GM21367 (cell line): Measurements from ENCODE around the gene RRAD.
A peak's percentile ranks its signal among the peaks of the same experiment; 100 is the strongest.
"Not testable (repeated sequence)": the region's sequence is repeated elsewhere in the genome, so short reads cannot be mapped to it uniquely, and the experiment has no call there.

Source experiments
- ATAC-seq: cut with Tn5 transposase; IDR thresholded peaks from one replicate; pipeline ENCODE4 v1.9.1; 2021; ENCODE audit not compliant: unreplicated experiment

Gene RRAD

DNA sequence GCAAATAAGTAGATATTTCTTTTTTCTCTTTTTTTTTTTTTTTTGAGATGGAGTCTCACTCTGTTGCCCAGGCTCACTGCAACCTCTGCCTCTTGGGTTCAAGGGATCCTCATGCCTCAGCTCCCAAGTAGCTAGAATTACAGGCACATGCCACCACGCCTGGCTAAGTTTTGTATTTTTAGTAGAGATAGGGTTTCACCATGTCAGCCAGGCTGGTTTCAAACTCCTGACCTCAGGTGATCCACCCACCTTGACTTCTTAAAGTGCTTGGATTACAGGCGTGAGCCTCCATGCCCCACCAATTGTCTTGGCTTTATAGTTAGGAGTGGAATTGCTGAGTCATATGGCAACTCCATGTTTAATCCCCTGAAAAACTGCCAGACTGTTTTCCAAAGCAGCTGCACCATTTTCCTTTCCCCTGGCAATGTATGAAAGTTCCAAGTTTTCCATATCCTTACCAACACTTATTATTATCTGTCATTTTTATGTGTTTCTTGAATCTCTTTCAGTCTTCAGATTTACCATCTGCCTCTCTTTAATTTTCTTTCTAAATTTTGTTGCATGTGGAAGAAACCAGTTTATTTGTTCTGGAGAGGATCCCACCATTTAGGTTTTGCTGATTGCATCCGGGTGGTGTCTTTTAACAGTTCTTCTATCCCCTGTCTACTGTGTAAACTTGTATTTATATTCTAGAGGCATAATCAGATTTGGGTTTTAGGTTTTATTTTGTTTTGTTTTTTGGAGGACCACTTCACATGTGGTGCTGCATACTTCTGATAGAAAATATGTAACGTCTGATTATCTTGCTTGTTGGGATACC is 25.8 kb upstream of the RRAD start:
- no peak for ATAC-seq

DNA sequence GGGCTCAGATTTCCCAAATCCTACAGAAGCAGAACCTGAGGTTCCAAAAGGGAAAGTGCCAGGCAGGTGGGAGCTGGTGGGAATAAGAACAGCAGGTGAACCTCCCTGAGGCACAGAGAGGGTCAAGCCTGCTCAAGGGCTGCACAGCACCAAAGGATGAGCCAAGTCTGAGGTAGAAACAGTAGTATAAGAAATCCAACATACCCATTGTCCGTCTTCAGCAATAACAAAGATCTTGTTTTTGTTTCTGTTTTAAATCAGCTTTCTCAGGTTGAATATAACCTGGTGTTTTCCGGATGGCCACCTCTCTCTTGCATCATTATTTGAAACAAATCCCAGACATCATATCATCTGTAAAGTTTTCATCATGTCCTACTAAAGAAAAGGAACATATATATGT is 25.1 kb upstream of the RRAD start:
- ATAC-seq = no peak

DNA sequence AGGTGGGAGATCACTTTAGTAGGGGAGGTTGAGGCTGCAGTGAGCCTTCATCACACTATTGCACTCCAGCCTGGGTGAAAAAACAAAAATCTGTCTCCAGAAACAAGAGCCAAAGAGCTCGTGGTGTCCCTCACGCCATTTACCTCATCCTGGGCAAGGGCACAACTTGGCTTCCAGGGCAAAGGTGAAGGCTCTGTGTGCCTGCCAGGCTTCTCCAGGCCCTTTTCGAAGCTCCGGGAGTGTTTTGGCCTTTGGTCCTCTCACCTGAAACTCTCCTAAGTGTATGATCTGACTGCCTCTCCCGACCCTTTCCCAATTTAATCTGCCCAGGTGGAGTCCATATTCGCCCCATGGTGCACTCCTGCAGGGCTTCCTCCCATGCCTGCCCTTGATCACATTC is 24.1 kb upstream of the RRAD start:
- ATAC-seq = no peak

DNA sequence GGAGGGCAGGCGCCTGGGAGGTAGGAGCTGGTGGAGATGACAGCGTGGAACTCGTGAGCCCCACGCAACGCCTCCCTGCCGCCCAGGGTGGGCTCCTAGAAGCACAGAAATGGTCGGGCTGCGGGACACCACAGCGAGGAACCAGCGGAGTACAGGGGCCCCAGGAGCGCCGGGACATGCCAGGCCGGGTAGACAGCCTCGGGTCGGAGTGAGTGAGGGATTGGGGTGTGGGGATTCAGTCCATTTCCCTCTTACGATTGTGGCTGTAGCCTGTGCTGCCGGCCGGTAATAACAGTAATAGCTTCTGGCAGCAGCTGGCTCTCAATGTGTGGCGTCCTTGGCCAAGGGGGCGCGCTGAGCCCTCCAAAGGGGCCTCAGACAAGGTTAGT is 23.5 kb upstream of the RRAD start:
- no peak for ATAC-seq

GRCh38 chr16:66948134-66948836 is 22.9 kb upstream of the RRAD start:
- ATAC-seq = no peak

GRCh38 chr16:66947302-66948065 is 22.1 kb upstream of the RRAD start:
- peak; percentile 46 for ATAC-seq

DNA sequence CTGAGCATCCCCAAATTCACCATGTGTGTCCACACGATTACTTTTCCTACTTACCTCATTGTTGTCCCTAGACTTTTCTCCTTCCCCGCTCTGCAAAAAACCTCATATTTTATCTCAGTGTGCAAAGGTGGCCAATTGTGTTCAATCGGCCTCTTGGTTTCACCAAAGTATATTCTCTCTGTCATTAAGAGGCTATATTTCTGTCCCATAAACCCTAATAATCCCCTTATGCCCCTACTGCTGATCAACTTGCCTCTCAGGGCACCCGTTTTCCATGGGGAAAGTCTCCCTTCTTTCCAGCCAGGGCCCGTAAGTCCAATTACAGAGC is 21.6 kb upstream of the RRAD start:
- no peak for ATAC-seq

- no peak for ATAC-seq
These were observed 21.2 kb upstream of the RRAD start for GRCh38 chr16:66946541-66946940.

GRCh38 chr16:66945939-66946338 is 20.6 kb upstream of the RRAD start:
- ATAC-seq = no peak

DNA sequence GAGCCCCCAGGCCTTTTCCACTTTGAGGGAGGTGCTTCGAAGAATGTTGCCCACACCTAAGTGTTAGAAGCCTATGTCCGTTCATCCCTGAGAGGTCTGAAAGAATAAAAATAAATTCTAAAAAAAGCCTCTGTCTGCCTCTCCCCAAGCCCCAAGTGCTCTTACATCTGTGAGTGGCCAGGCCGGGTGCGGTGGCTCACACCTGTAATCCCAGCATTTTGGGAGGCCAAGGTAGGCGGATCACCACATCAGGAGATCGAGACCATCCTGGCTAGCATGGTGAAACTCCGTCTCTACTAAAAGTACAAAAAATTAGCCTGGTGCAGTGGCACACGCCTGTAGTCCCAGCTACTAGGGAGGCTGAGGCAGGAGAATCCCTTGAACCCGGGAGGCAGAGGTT is 19.6 kb upstream of the RRAD start:
- ATAC-seq = not testable (repeated sequence)

DNA sequence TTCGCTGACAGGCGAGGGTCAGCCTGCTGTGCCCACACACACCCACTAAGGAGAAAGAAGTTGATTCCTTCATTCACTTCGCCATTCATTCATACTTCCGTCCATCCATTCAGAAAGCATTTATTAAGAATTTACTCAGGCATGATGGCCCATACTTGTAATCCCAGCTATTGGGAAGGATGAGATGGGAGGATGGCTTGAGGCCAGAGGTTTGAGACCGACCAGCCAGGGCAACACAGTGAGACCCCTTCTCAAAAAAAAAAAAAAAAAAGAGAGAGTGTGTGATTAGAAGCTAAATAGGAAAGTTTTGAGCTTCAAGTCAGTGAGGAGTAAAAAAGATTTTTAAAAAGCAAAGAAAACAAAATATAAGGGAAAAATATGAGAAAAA is 18.7 kb upstream of the RRAD start:
- ATAC-seq = no peak

GRCh38 chr16:66943426-66944053 is 18.2 kb upstream of the RRAD start:
- ATAC-seq = no peak

DNA sequence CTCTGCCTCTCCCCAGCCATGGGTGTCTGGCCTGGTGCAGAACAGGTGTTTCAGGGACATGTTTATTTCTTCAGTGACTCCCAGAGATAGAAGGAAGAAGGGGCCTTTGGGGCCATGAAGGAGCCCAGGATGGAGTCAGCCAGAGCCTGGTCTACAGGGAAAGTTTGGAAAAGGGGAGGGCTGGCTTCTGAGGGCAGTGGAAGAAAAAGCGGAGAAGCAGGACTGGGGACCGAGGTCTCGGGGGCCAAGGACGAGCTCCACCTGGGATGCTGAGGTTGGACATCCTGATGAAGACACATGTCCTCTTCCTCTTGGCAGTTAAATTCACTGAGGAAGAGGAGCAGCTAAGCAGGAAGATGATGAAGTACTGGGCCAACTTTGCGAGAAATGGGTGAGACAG is 17.6 kb upstream of the RRAD start:
- ATAC-seq = no peak

DNA sequence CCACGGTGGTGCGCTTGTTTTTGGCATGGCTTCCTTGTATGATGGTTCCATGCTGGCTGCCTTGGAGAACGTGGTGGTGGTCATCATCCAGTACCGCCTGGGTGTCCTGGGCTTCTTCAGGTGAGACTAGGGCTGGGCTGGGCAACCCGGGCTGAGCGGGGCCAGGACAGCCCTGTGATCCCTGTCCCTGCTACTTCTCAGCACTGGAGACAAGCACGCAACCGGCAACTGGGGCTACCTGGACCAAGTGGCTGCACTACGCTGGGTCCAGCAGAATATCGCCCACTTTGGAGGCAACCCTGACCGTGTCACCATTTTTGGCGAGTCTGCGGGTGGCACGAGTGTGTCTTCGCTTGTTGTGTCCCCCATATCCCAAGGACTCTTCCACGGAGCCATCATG is 14.9 kb upstream of the RRAD start:
- no peak for ATAC-seq

GRCh38 chr16:66939366-66939765 is 14.0 kb upstream of the RRAD start:
- ATAC-seq = no peak

DNA sequence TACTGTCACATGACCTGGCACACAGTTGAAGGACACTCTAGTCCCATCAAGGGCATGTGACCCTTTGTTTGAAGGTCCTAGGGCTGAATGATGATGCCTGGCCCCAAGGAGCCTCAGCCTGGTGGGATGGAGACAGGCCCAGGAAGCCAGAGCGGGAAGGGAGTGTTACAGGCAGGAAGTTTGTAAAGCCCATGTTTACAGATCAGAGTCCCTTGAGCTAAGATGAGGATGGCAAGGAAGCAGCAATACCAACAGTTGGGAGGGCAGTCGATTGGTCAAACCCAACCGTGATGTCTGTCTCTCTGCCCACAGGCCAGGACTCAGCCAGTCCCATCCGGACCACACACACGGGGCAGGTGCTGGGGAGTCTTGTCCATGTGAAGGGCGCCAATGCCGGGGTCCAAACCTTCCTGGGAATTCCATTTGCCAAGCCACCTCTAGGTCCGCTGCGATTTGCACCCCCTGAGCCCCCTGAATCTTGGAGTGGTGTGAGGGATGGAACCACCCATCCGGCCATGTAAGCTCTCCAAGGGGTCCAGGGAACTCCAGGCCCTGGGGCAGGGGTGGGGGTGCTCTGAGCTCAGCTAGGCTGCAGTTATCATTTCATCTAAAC is 12.5 kb upstream of the RRAD start:
- no peak for ATAC-seq

DNA sequence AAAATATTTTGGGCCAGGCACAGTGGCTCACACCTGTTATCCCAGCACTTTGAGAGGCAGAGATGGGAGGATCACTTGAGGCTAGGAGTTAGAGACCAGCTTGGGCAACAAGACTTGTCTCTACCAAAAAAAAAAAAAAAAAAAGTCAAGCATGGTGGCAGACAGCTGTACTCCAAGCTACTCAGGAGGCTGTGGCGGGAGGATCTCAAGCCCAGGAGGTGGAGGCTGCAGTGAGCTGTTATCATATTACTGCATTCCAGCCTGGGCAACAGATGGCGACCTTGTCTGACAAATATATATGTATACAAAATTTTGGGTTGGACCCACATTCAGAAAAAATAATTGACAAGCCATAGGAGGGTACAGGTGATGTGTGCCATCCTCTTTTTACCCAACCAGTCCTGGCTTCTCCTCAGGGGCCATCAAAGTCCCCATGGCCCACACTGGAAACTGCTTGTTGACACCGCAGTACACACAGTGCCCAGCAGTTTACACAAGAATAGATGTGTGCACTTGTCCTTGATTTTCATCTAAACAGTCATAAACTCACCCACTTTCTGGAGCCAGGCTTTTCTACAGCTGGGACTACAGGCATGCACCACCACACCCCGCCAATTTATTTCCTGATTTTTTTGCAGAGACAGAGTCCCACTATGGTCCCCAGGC is 11.7 kb upstream of the RRAD start:
- no peak for ATAC-seq

- ATAC-seq = no peak
These were observed 11.1 kb upstream of the RRAD start for GRCh38 chr16:66936462-66936861.

GRCh38 chr16:66935314-66936011 is 10.1 kb upstream of the RRAD start, which contains the start of gene CES2:
Gene CES2 (plus strand): TSS chr16:66935516. CDS start chr16:66935636, 120 bp downstream.
- no peak for ATAC-seq

- ATAC-seq = not testable (repeated sequence)
These were observed 9.5 kb upstream of the RRAD start for GRCh38 chr16:66934839-66935313.
